HG03135 (cell line): Measurements from ENCODE around the gene LINC00305.

Source experiments
- ATAC-seq: cut with Tn5 transposase; IDR thresholded peaks from one replicate; pipeline ENCODE4 v1.9.1; 2021; ENCODE audit warnings: mild to moderate bottlenecking, moderate library complexity; ENCODE audit not compliant: unreplicated experiment

Gene LINC00305

GRCh38 chr18:64116571-64117175 lies 32.2 kb downstream of the LINC00305 start:
- no peak for ATAC-seq

DNA sequence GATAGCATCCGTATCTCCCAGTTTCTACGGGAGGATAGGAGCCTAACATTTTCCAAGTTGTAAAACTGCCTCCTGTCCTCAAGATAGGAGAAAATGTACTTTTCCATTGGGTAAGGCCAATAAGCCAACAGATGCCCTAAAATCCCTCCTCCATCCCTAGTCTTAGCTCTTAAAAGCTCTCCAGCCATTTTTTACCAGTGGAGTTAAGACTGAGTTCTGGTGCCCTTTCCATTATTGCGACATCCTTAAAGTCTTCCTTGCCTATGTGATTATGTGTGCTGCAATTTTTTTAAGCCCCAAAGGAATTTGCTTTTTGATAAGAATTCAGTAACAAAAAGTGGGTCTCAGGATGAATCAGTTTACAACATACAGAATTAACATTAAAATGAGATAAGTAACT lies 33.0 kb downstream of the LINC00305 start:
- no peak for ATAC-seq

- ATAC-seq, result no peak
Observed at GRCh38 chr18:64111950-64112349, 36.9 kb downstream of the LINC00305 start.

DNA sequence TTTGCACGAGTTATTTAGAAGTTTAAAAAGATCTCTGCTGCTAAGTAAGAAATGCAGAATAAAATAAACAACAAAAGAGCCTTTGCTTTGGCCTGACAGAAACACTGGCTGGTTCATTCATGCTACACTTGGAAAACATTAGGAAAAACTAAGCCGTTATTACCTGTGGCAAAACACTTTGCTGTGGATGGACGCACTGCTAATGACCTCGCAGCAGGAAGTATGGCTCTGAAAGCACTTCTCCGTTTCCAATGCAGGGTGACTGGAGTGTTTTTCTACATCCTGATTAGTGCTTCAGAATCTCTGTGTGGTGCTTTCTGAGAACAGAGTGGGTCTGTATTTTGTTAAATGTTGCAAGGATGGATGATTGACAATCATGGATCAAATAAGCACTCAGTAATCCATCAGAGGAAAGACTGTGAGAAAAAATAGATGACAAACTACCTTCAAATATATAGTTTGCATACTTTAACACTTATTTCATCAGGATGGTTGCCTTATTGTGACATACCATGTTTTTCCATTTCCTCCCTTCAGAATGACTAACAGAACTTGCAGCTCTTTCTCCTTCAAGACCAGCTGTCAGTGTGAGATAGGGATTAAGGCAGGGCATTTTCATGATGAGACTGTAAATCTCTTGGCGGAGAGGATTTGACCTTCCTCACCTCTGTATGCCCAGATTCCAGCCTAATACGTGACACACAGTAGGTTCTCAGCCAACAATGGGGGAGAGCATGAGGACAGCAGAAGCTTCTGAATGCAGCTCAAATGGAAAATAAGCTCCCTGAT lies 38.0 kb downstream of the LINC00305 start:
- no peak for ATAC-seq

GRCh38 chr18:64103986-64104385 lies 44.9 kb downstream of the LINC00305 start:
- no peak for ATAC-seq

GRCh38 chr18:64100116-64100922 lies 48.6 kb downstream of the LINC00305 start:
- ATAC-seq, result peak; percentile 68

DNA sequence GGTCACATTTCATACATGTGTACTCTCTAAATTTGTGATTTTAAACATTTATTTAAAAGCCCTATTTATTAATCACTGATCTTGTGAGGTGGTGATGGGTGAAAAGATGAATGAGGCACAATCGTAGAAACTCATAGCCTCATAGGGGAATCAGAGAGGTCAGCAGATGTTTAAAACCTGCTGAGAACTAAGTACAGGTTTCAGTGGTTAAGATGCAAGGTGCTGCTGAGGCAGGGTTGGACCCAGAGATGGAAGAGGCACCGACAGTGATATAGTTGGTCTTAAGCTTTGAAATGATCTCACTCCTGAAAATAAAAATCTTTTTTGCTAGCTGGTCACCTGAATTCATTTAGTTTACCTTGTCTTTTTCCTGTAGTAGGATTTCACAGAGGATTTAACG lies 49.6 kb downstream of the LINC00305 start:
- ATAC-seq, result no peak

DNA sequence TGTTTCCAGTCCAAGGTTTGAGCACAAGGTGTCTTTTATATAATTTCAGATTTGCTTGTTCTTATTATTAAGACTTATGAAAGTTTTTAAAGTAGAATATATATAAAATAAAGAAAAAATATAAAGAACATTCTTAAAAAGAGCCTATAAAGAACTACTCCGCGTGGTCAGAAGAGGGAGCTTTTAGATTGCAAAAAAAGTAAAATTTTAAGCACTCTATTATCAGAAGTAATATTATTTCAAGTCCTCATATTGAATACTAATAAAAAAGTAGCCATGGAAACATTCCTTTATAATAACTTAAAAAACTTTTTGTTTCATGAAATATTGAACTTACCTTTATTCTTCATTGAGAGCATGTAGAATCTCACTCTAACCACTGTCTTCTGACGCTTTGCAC lies 51.4 kb downstream of the LINC00305 start:
- ATAC-seq, result no peak

GRCh38 chr18:64095056-64095455 lies 53.8 kb downstream of the LINC00305 start:
- ATAC-seq, result no peak

GRCh38 chr18:64094210-64094609 lies 54.7 kb downstream of the LINC00305 start:
- ATAC-seq, result no peak

- ATAC-seq, result peak; percentile 47
Observed at GRCh38 chr18:64091526-64091925, 57.4 kb downstream of the LINC00305 start.

- peak; percentile 52 for ATAC-seq
Observed at GRCh38 chr18:64090876-64091275, 58.0 kb downstream of the LINC00305 start.

DNA sequence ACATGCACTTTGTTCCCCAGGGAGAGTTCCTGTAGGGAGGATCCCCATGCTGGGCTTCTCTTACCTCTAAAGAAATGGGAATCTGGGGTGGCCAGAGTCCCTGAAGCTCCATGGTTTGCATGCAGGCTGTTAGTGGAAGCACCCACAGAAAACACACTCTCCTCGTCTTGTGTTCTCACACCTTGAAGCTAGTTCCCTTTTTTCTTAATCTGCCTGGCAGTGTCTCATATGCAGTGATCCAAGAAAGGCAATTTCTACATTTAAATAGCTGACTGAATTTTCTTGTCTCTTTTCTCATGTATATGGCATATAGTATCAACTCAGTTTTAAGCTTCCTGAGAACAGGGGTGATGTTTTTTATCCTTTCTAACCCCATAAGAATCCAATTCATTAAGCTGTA lies 65.0 kb downstream of the LINC00305 start:
- ATAC-seq, result no peak

DNA sequence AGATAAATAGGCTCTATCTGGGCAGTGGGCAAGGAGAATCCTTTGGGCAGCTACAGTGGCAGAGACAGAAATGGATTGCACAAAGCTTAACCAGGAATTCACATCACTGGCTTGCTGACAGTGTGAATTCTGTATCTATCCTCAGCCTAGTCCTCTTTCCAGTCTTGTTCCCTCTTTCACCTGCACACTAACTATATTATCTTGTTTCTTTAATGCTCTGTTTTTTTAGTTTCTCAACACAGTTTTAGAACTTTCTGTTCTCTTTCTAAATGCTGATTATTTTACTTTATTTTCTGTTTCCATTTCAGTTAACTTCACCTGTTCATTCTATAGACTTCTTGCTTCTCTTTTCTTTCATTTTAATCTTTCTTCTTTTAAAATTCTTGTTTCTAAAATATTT lies 66.4 kb downstream of the LINC00305 start:
- ATAC-seq, result no peak

DNA sequence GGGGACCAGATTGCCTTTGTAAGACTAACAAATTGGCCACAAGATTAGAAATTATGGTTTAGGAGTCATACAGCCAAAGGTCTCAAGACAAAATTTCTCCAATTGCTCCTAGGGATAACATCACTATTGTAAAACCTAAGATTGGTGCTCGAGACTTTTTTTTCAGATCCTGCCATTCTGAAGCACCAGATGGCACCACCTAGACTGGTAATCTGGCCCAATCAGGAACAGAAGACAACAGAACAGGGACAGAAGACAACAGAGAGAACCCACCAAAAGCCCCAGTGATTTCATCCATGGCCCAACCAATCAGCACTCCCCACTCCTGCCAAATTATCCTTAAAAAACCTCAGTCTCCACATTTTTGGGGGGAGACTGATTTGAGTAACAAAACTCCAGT lies 66.8 kb downstream of the LINC00305 start:
- ATAC-seq, result no peak

DNA sequence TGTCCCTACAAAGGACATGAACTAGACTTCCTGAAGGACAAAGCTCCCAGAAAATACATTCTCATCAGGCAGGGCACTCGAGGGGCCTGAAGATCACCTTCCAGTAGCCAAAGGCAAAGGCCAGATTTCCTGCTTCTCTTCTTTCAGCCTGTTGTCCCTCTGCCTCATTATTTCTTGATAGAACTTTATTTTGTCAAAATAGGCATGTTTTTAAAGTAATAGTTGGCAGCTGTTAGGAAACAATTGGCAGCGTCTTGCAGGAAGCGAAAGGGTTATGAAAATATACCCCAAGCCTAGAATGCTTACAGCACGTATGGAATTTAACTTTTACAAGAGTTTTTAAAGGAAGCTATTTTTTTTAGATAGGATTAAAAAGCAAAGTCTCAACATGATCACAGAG lies 74.9 kb downstream of the LINC00305 start:
- ATAC-seq, result no peak

DNA sequence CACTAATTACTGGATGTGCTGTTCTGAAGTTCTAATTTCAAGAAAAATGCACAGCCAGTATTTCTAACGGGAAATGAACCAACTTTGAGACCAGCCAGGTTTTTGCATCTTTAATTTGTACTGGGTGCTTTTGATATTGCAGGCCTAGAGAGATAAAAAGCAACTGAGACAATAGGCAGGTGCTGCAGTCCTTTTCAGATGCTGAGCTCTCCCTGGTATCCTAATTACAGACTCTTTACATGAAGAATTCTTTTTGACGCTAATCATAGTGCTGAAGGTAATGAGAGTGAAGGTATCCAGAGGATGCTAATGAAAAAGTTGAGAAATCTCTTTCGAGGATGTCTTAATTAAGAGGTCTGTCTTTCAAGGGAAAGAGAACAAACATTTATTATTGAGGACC lies 93.9 kb downstream of the LINC00305 start:
- ATAC-seq, result no peak

DNA sequence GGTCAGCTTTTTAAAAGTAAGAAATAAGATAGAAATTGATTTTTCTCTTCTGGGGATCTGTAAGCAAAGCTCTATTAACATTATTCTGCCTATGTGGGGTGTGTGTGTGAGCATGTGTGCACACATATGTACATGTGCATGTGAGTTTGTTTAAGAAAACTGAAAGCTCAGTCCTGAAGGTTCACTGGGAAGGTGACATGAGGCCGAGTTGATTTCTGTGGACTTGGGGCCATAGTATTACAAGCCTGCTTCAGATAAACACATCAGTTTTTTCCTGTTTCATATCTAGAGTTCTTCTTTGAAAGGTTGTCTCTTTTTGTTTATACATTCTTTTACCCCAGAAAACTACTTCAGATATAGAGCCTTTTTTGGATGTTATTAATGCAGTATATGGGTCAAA lies 95.6 kb downstream of the LINC00305 start:
- ATAC-seq, result no peak

- no peak for ATAC-seq
Observed at GRCh38 chr18:64052772-64053171, 96.1 kb downstream of the LINC00305 start.

DNA sequence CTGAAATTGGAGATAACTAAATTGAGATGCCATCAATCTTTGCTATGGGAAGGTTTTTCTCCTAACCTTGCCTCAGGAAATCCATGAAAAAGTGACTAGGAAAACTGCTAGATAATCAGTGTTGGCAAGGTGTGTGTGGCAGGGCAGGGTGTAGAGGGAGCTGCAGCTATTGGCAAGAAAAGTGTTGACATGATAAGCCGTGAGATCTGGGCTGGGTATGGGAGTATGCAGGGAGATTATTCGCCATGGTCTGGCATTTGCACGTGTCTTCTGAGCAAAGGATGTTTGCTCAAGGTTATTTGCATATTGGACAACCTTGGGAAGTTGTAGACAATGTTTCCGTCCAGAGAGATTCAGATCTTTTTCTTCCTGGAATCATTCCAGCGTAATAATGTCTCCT lies 104.3 kb downstream of the LINC00305 start:
- ATAC-seq, result no peak

DNA sequence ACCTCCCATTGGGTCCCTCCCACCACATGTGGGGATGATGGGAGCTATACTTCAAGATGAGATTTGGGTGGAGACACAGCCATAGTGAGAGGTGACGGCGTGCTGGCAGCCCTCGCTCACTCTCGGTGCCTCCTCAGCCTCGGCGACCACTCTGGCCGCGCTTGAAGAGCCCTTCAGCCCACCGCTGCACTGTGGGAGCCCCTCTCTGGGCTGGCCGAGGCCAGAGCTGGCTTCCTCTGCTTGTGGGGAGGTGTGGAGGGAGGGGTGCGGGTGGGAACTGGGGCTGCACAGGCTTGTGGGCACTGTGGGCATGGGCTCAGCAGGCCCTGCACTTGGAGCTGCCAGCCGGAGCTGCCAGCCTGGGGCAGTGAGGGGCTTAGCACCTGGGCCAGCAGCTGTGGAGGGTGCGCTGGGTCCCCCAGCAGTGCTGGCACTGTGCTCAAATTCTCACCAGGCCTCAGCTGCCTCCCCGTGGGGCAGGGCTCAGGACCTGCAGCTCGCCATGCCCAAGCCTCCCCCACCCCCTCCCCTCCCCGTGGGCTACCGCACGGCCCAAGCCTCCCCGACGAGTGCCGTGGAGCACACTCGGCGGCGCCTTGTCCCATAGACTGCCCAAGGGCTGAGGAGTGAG lies 106.0 kb downstream of the LINC00305 start:
- no peak for ATAC-seq
